Duodenal mucosa (tissue), 2 donors: ENCODE data around the gene RBM33.

Experiments
- H3K27ac ChIP-seq: one replicate; pipeline ENCODE4 v1.7.0; 2013; ENCODE audit warnings: low read depth, low read length
- H3K27me3 ChIP-seq, 2 donors: one replicate each; pipeline ENCODE4 v1.7.0; 2013; ENCODE audit warnings: low read length in 2 of 2, control low read depth in 1 of 2; ENCODE audit not compliant: insufficient read depth in 2 of 2, control insufficient read depth in 1 of 2
- H3K36me3 ChIP-seq, 2 donors: one replicate each; pipeline ENCODE4 v1.7.0; 2013; ENCODE audit warnings: low read length in 2 of 2, control low read depth in 1 of 2; ENCODE audit not compliant: insufficient read depth in 2 of 2, control insufficient read depth in 1 of 2
- H3K4me1 ChIP-seq, 2 donors: one replicate each; pipeline ENCODE4 v1.7.0; 2013; ENCODE audit warnings: low read length in 2 of 2, control low read depth in 1 of 2; ENCODE audit not compliant: insufficient read depth in 2 of 2, control insufficient read depth in 1 of 2
- H3K4me3 ChIP-seq, 2 donors: one replicate each; pipeline ENCODE4 v1.7.0; 2013; ENCODE audit warnings: low read length in 2 of 2, low read depth in 1 of 2
- H3K9ac ChIP-seq, 2 donors: one replicate each; pipeline ENCODE4 v1.7.0; 2013; ENCODE audit warnings: low read length in 2 of 2, low read depth in 1 of 2
- H3K9me3 ChIP-seq, 2 donors: one replicate each; pipeline ENCODE4 v1.7.0; 2013; ENCODE audit warnings: low read length in 2 of 2, control low read depth in 1 of 2; ENCODE audit not compliant: control insufficient read depth in 1 of 2

The RBM33 gene

DNA sequence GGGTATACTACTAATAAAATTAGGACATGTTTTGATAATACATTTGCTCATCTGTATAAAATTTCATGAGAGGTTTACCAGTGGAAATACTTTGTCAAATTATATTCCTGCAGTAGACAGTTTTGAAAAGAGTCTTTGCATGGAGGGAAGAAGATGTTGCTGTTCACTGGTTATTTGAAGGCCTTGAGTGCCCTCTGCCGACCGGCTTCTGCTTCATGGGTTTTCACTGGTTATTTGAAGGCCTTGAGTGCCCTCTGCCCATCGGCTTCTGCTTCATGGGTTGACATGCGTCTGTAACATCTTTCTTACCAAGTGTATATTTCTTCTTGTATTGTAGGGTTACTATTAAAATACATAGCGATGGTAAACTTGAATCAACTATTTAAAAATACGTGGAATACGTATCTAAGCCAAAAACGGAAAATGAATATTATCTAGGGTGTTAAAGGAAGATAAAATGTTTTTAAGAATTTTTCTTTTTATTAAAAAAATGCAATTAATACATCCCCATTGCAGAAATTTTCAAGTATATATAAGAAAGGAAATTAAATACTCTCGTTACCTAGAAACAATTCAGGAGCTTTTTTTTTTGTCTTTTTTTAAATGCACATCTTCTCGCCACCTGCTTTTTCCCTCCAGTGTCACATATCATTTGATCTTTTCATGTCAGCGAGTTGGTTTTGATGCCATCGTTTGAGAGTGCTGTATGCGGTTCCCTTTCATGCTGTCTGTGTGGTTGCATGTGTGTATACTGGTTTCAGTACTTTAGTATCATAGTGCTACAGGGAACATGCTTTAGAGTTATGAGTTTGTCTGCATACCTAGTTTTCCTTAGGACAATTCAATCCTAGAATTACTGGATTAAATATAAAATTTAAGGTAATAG is 94.4 kb downstream of the RBM33 start:
- H3K9ac ChIP-seq, result no peak overlapping the region
- H3K9me3 ChIP-seq, result no peaks in the 10 kb centered on the region
- H3K36me3 ChIP-seq, result peaks cover 18 to 61% of the 10 kb centered on the region in 2 donors
- H3K27ac ChIP-seq, result no peak overlapping the region
- H3K4me1 ChIP-seq, result peaks cover 12 to 16% of the 10 kb centered on the region in 2 donors
- H3K27me3 ChIP-seq, result no peaks in the 10 kb centered on the region
- H3K4me3 ChIP-seq, result no peak overlapping the region

DNA sequence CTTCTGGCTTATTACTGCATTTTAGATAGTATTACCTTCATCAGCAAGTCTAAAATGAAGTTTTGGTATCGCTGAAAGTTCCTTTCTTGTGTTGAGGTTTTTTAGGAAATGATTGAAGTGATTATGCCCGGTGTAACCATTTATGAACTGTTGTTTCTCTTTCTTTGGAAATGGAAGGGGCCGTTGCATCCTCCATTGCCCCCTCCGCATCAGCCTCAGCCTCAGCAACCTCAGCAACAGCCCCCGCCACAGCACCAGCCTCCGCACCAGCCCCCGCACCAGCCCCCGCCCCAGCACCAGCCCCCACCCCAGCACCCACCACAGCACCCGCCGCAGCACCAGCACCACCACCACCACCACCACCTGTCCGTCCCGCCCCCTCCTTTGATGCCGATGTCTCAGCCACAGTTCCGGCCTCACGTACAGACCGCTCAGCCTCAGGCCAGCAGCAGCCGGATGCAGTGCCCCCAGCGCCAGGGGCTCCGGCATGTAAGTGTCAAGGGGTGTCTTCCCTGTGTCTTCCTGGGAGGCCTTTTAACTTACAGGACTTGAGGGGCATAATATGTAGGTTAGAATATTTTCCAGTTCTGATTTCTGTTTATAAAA is 95.2 kb downstream of the RBM33 start:
- peaks cover 12 to 16% of the 10 kb centered on the region in 2 donors for H3K4me1 ChIP-seq
- H3K9ac ChIP-seq, result no peak overlapping the region
- no peaks in the 10 kb centered on the region for H3K9me3 ChIP-seq
- H3K4me3 ChIP-seq, result no peak overlapping the region
- H3K27me3 ChIP-seq, result no peaks in the 10 kb centered on the region
- H3K27ac ChIP-seq, result no peak overlapping the region
- peaks cover 18 to 67% of the 10 kb centered on the region in 2 donors for H3K36me3 ChIP-seq

GRCh38 chr7:155741082-155741481 is 96.6 kb downstream of the RBM33 start:
- Histone ChIP-seq H3K27ac (no peak overlapping the region), H3K9ac (no peak overlapping the region), H3K4me3 (no peak overlapping the region), H3K9me3 (no peaks in the 10 kb centered on the region), H3K4me1 (peaks cover 2 to 9% of the 10 kb centered on the region in 2 donors), H3K36me3 (peaks cover 30 to 81% of the 10 kb centered on the region in 2 donors), H3K27me3 (no peaks in the 10 kb centered on the region)

- Histone ChIP-seq H3K27ac (no peak overlapping the region), H3K9me3 (no peaks in the 10 kb centered on the region), H3K27me3 (no peaks in the 10 kb centered on the region), H3K9ac (no peak overlapping the region), H3K4me1 (peaks cover 0 to 2% of the 10 kb centered on the region in 2 donors), H3K36me3 (peaks cover 36 to 88% of the 10 kb centered on the region in 2 donors), H3K4me3 (no peak overlapping the region)
These were observed 97.3 kb downstream of the RBM33 start for GRCh38 chr7:155741805-155742204.

DNA sequence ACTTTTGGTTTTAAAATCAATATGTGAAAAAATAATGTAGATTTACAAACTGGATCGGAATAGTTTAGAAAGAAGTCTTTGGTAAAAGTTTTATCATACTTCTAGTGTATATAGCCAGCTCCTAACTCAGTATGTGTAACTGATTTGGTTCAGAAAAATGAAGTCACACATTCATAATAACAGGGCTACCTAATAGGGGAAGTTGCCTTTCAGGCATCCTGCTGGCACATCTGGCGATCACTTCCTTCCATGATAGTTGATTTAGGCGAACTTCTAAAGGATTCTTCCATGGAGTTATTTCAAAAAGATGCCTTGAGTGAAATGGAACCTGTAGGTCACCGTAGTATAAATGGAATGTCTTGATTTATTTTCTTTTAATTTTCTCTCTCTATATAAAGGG is 98.7 kb downstream of the RBM33 start:
- Histone ChIP-seq H3K4me3 (no peak overlapping the region), H3K27me3 (no peaks in the 10 kb centered on the region), H3K9ac (no peak overlapping the region), H3K27ac (no peak overlapping the region), H3K4me1 (no peaks in the 10 kb centered on the region), H3K9me3 (no peaks in the 10 kb centered on the region), H3K36me3 (peaks cover 31 to 79% of the 10 kb centered on the region in 2 donors)

GRCh38 chr7:155744971-155745683 is 100.7 kb downstream of the RBM33 start:
- H3K27me3 ChIP-seq, result no peaks in the 10 kb centered on the region
- H3K4me3 ChIP-seq, result no peak overlapping the region
- H3K9me3 ChIP-seq, result no peaks in the 10 kb centered on the region
- H3K27ac ChIP-seq, result no peak overlapping the region
- peaks cover 36 to 70% of the 10 kb centered on the region in 2 donors for H3K36me3 ChIP-seq
- no peak overlapping the region for H3K9ac ChIP-seq
- no peaks in the 10 kb centered on the region for H3K4me1 ChIP-seq

GRCh38 chr7:155745737-155746136 is 101.3 kb downstream of the RBM33 start:
- H3K4me1 ChIP-seq, result no peaks in the 10 kb centered on the region

DNA sequence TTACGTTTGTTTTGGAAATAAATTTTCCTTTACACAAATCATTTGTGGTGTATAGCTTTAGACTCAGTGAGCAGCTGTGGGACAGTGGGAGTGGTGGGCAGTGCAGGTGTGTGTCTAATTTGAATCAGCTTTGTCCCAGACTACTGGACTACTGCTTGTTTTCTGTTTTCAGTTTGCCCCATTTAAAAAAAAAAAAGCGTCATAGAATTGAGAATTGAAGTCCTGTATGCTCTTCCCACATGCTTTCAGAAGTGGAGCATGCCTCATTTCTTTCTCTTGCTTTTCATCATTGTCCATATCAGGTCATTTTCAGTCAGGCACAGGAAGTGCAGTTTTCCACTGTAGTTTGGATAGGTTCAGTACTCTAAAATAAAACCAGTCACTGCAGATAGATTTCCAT is 101.7 kb downstream of the RBM33 start:
- Histone ChIP-seq H3K36me3 (peaks cover 30 to 60% of the 10 kb centered on the region in 2 donors), H3K4me1 (no peaks in the 10 kb centered on the region), H3K4me3 (no peak overlapping the region), H3K9ac (no peak overlapping the region), H3K9me3 (no peaks in the 10 kb centered on the region), H3K27ac (no peak overlapping the region), H3K27me3 (no peaks in the 10 kb centered on the region)

More at GRCh38 chr7:155745737-155746136, 101.3 kb downstream of the RBM33 start:
- Histone ChIP-seq H3K27ac (no peak overlapping the region), H3K36me3 (peaks cover 35 to 65% of the 10 kb centered on the region in 2 donors), H3K9ac (no peak overlapping the region), H3K9me3 (no peaks in the 10 kb centered on the region), H3K27me3 (no peaks in the 10 kb centered on the region), H3K4me3 (no peak overlapping the region)

- no peaks in the 10 kb centered on the region for H3K27me3 ChIP-seq
- H3K4me1 ChIP-seq, result peaks cover 0 to 5% of the 10 kb centered on the region in 2 donors
- no peaks in the 10 kb centered on the region for H3K9me3 ChIP-seq
- H3K4me3 ChIP-seq, result no peak overlapping the region
- peaks cover 23 to 52% of the 10 kb centered on the region in 2 donors for H3K36me3 ChIP-seq
- H3K9ac ChIP-seq, result no peak overlapping the region
- no peak overlapping the region for H3K27ac ChIP-seq
These were observed 102.7 kb downstream of the RBM33 start for GRCh38 chr7:155747209-155747608.

- Histone ChIP-seq H3K9me3 (no peaks in the 10 kb centered on the region), H3K27ac (no peak overlapping the region), H3K36me3 (peaks cover 23 to 31% of the 10 kb centered on the region in 2 donors), H3K27me3 (no peaks in the 10 kb centered on the region), H3K4me1 (peaks cover 22 to 28% of the 10 kb centered on the region in 2 donors), H3K4me3 (no peak overlapping the region), H3K9ac (no peak overlapping the region)
These were observed 105.1 kb downstream of the RBM33 start for GRCh38 chr7:155749578-155749977.
